IMR-90 (cell line): Measurements from ENCODE around the gene ZSCAN30. TPM values are rescaled to one million over a fixed set of nuclear protein-coding genes. Genes with fewer than 3 reads are reported as not detected.
A peak's percentile ranks its signal among the peaks of the same experiment; 100 is the strongest.

Experiments used
- ATAC-seq: fragments of 200-7000 bp; cut with Tn5 transposase; 2 replicates; pipeline ENCODE4 v1.9.1; 2020; ENCODE audit warnings: low read depth, mild to moderate bottlenecking, moderate library complexity
- BruUV-seq: library from RNA; stranded (reverse); fragments of 400-500 nt; replicated peaks from 2 replicates; lab custom pipeline; 2021; lab: Mats Ljungman, UMichigan
- CTCF ChIA-PET: fragments of 300-600 bp; formaldehyde crosslinking; extraction: SDS; loops from one replicate; lab custom pipeline; 2021; ENCODE audit warnings: antibody characterized with exemption; lab: Yijun Ruan, JAX
- POLR2A ChIA-PET: fragments of 300-600 bp; sonication (Branson Sonifier 250); formaldehyde crosslinking; loops from one replicate; lab custom pipeline; 2022; ENCODE audit warnings: antibody characterized with exemption; ENCODE audit not compliant: unreplicated experiment; lab: Charles Lee
- DNase-seq: peaks from one replicate; pipeline ENCODE4 v3.0.0; 2013
- H2AFZ ChIP-seq: replicated peaks from 2 replicates; pipeline ENCODE3; 2013; ENCODE audit warnings: low read length, mild to moderate bottlenecking; ENCODE audit not compliant: poor library complexity
- H2AK5ac ChIP-seq: 2 replicates; pipeline ENCODE4 v1.6.1; 2013; ENCODE audit warnings: low read depth, low read length, inconsistent platforms
- H2AK9ac ChIP-seq: replicated peaks from 2 replicates; pipeline ENCODE3; 2013; ENCODE audit warnings: mild to moderate bottlenecking, low read depth, low read length, moderate library complexity; ENCODE audit not compliant: poor library complexity
- H2BK120ac ChIP-seq: 2 replicates; pipeline ENCODE4 v1.6.1; 2013; ENCODE audit warnings: low read depth, low read length, inconsistent platforms
- H2BK15ac ChIP-seq: 3 replicates; pipeline ENCODE4 v1.6.1; 2013; ENCODE audit warnings: low read depth, low read length, inconsistent platforms
- H2BK20ac ChIP-seq: 2 replicates; pipeline ENCODE4 v1.6.1; 2013; ENCODE audit warnings: low read depth, mild to moderate bottlenecking, inconsistent platforms, low read length, moderate library complexity
- H2BK5ac ChIP-seq: 2 replicates; pipeline ENCODE4 v1.6.1; 2013; ENCODE audit warnings: mild to moderate bottlenecking, low read depth, low read length, inconsistent platforms; ENCODE audit not compliant: poor library complexity, severe bottlenecking
- H3K14ac ChIP-seq: replicated peaks from 2 replicates; pipeline ENCODE4 v1.6.1; 2013; ENCODE audit warnings: low read depth, low read length, inconsistent platforms
- H3K18ac ChIP-seq: 2 replicates; pipeline ENCODE4 v1.6.1; 2013; ENCODE audit warnings: low read depth, low read length, control low read depth
- H3K23ac ChIP-seq: 2 replicates; pipeline ENCODE4 v1.6.1; 2013; ENCODE audit warnings: low read depth, low read length, inconsistent platforms
- H3K27ac ChIP-seq: 2 replicates; pipeline ENCODE4 v1.5.1; 2013; ENCODE audit warnings: mild to moderate bottlenecking, control low read depth, low read length; ENCODE audit not compliant: insufficient read depth
- H3K27me3 ChIP-seq: 2 replicates; pipeline ENCODE4 v1.6.1; 2013; ENCODE audit warnings: low read length; ENCODE audit not compliant: control insufficient read depth, insufficient read depth
- H3K36me3 ChIP-seq: 2 replicates; pipeline ENCODE4 v1.6.1; 2013; ENCODE audit warnings: low read length, mixed read lengths; ENCODE audit not compliant: control insufficient read depth, insufficient read depth
- H3K4ac ChIP-seq: 2 replicates; pipeline ENCODE4 v1.6.1; 2013; ENCODE audit warnings: low read depth, low read length, inconsistent platforms
- H3K4me1 ChIP-seq: 2 replicates; pipeline ENCODE4 v1.6.1; 2013; ENCODE audit warnings: low read length, mixed read lengths; ENCODE audit not compliant: control insufficient read depth, insufficient read depth
- H3K4me2 ChIP-seq: 2 replicates; pipeline ENCODE4 v1.6.1; 2013; ENCODE audit warnings: low read depth, mild to moderate bottlenecking, control low read depth, low read length, moderate library complexity
- H3K4me3 ChIP-seq: 2 replicates; pipeline ENCODE4 v1.5.1; 2013; ENCODE audit warnings: low read depth, mild to moderate bottlenecking, control low read depth, low read length, moderate library complexity; ENCODE audit not compliant: insufficient read depth
- H3K56ac ChIP-seq: 2 replicates; pipeline ENCODE4 v1.6.1; 2013; ENCODE audit warnings: low read length, inconsistent platforms; ENCODE audit not compliant: insufficient read depth; ENCODE audit errors: extremely low read depth
- H3K79me1 ChIP-seq, 2 experiments: 2 replicates each; pipeline ENCODE4 v1.6.1; 2013; ENCODE audit warnings: low read length in 2 of 2, inconsistent platforms in 1 of 2, low read depth in 1 of 2
- H3K9ac ChIP-seq: 2 replicates; pipeline ENCODE4 v1.6.1; 2013; ENCODE audit warnings: low read depth, low read length, control low read depth
- H3K9me1 ChIP-seq: 2 replicates; pipeline ENCODE4 v1.6.1; 2013; ENCODE audit warnings: low read length, inconsistent platforms; ENCODE audit not compliant: insufficient read depth
- H3K9me3 ChIP-seq: 2 replicates; pipeline ENCODE4 v1.6.1; 2013; ENCODE audit warnings: low read length; ENCODE audit not compliant: control insufficient read depth, insufficient read depth
- H4K20me1 ChIP-seq: 2 replicates; pipeline ENCODE4 v1.6.1; 2013; ENCODE audit warnings: low read length, inconsistent platforms; ENCODE audit not compliant: insufficient read depth
- H4K5ac ChIP-seq: 2 replicates; pipeline ENCODE4 v1.6.1; 2013; ENCODE audit warnings: mild to moderate bottlenecking, low read depth, low read length, control low read depth
- H4K8ac ChIP-seq, 2 experiments: 2 replicates each; pipeline ENCODE4 v1.6.1; 2013; ENCODE audit warnings: low read depth in 2 of 2, low read length in 2 of 2, control low read depth in 1 of 2, inconsistent platforms in 1 of 2
- H4K91ac ChIP-seq: 2 replicates; pipeline ENCODE4 v1.6.1; 2013; ENCODE audit warnings: low read depth, low read length, inconsistent platforms; ENCODE audit not compliant: insufficient read depth
- BHLHE40 ChIP-seq: fragments of 150-350 bp; IDR thresholded peaks from 2 replicates; pipeline ENCODE4 v1.6.1; 2016; ENCODE audit warnings: mild to moderate bottlenecking, low read depth, low read length
- CEBPB ChIP-seq: IDR thresholded peaks from 2 replicates; pipeline ENCODE4 v1.6.1; 2012; ENCODE audit warnings: low read depth, low read length, improper control_type of control experiment
- CHD1 ChIP-seq: IDR thresholded peaks from 2 replicates; pipeline ENCODE4 v1.6.1; 2012; ENCODE audit warnings: low read depth, low read length, improper control_type of control experiment
- CTCF ChIP-seq: conservative IDR thresholded peaks from 2 replicates; pipeline ENCODE4 v1.5.1; 2012; ENCODE audit warnings: mild to moderate bottlenecking, low read depth, low read length, improper control_type of control experiment
- ELK1 ChIP-seq: fragments of 150-350 bp; IDR thresholded peaks from 2 replicates; pipeline ENCODE4 v1.6.1; 2016; ENCODE audit warnings: low read depth, mild to moderate bottlenecking, low read length, moderate library complexity, borderline replicate concordance
- FOS ChIP-seq: fragments of 150-350 bp; IDR thresholded peaks from 2 replicates; pipeline ENCODE4 v1.6.1; 2016; ENCODE audit warnings: low read depth, low read length
- MAFK ChIP-seq: IDR thresholded peaks from 2 replicates; pipeline ENCODE4 v1.6.1; 2012; ENCODE audit warnings: low read depth, low read length, improper control_type of control experiment
- MAZ ChIP-seq: IDR thresholded peaks from 2 replicates; pipeline ENCODE4 v1.6.1; 2012; ENCODE audit warnings: low read depth, mild to moderate bottlenecking, low read length, improper control_type of control experiment, moderate library complexity, borderline replicate concordance
- MXI1 ChIP-seq: IDR thresholded peaks from 2 replicates; pipeline ENCODE4 v1.6.1; 2012; ENCODE audit warnings: low read depth, mild to moderate bottlenecking, low read length, moderate library complexity, borderline replicate concordance
- POLR2A ChIP-seq: IDR thresholded peaks from 2 replicates; pipeline ENCODE4 v1.6.1; 2012; ENCODE audit warnings: mild to moderate bottlenecking, low read depth, low read length
- RAD21 ChIP-seq: IDR thresholded peaks from 2 replicates; pipeline ENCODE4 v1.6.1; 2012; ENCODE audit warnings: low read length, improper control_type of control experiment
- RCOR1 ChIP-seq: IDR thresholded peaks from 2 replicates; pipeline ENCODE4 v1.6.1; 2012; ENCODE audit warnings: mild to moderate bottlenecking, low read length, improper control_type of control experiment; ENCODE audit not compliant: insufficient replicate concordance
- RFX5 ChIP-seq: IDR thresholded peaks from 2 replicates; pipeline ENCODE4 v1.8.0; 2012; ENCODE audit warnings: low read depth, mild to moderate bottlenecking, low read length, moderate library complexity
- SMC3 ChIP-seq: fragments of 150-350 bp; IDR thresholded peaks from 2 replicates; pipeline ENCODE4 v1.6.1; 2016; ENCODE audit warnings: low read depth, mild to moderate bottlenecking, antibody characterized with exemption, low read length, moderate library complexity
- WGBS, 2 experiments: methylation state at CpG; one replicate each; pipeline versions ENCODE4 v1.1.5 to v1.1.7; 2013; ENCODE audit warnings: missing lambda C conversion rate in 2 of 2; ENCODE audit not compliant: insufficient read length in 1 of 2; ENCODE audit errors: extremely low coverage in 2 of 2; 5-methylcytosine and 5-hydroxymethylcytosine counted together
- dilution Hi-C: fragments of 300-500 bp; cut with HindIII; formaldehyde crosslinking; loops from one replicate; pipeline ENCODE4 v1.14.3; 2018; ENCODE audit warnings: low sequenced_read_pairs; ENCODE audit not compliant: unreplicated experiment
- in situ Hi-C: fragments of 300-500 bp; cut with MboI; formaldehyde crosslinking; loops from 3 replicates; pipeline ENCODE4 v1.14.3; 2019; ENCODE audit warnings: low sequenced_read_pairs, inconsistent platforms, mixed read lengths
- intact Hi-C: fragments of 100-400 bp; cut with micrococcal nuclease; formaldehyde crosslinking; loops from 2 replicates; pipeline ENCODE4 v1.10.0; 2022
- polyA plus RNA-seq, 3 experiments: library from polyadenylated mRNA; depleted of rRNA; stranded (reverse); fragments of >200 nt; gene quantifications; 2 replicates each; pipeline ENCODE4 v1.2.3, GENCODE V29; 2012; ENCODE audit warnings: low replicate concordance in 1 of 3
- total RNA-seq: library from RNA; depleted of rRNA; stranded (reverse); fragments of >200 nt; gene quantifications from 2 replicates; pipeline ENCODE4 v1.2.3, GENCODE V29; 2012
- TF ChIP-seq, protein P1 (sequence below): fragments of 150-350 bp; IDR thresholded peaks from 2 replicates; pipeline ENCODE4 v1.6.1; 2017; ENCODE audit warnings: mild to moderate bottlenecking, antibody characterized with exemption, low read length, low read depth

The ZSCAN30 gene
- total and polyA plus RNA-seq, 2 of the 4 experiments (the other 2 are of a cell fraction) = 9.9 to 17.7 TPM

- Histone ChIP-seq H3K4me1 (peaks cover 2% of the 10 kb centered on the region; the same call in 1 of the 2 replicates), H4K20me1 (no peaks in the 10 kb centered on the region), H3K79me1 (peaks cover 27 to 53% of the 10 kb centered on the region in 2 experiments), H3K4me2 (peak overlapping the region; percentile 81), H3K4ac (peak overlapping the region; percentile 75), H2BK20ac (no peak overlapping the region), H3K23ac (peak overlapping the region; percentile 73; the same call in 1 of the 2 replicates), H2AK5ac (peak overlapping the region; percentile 57), H4K5ac (peak overlapping the region; percentile 76; the same call in 1 of the 2 replicates), H4K8ac (peak overlapping the region; percentile 68 to 94), H3K14ac (peak overlapping the region; percentile 97), H2AFZ (peak overlapping the region; percentile 37), H3K36me3 (peaks cover 7% of the 10 kb centered on the region; the same call in 1 of the 2 replicates), H2BK120ac (peak overlapping the region; percentile 33; the same call in 1 of the 2 replicates), H3K9me1 (peaks cover 2% of the 10 kb centered on the region; the same call in 1 of the 2 replicates), H3K4me3 (peak overlapping the region; percentile 63), H3K9me3 (peaks cover 9% of the 10 kb centered on the region; the same call in 1 of the 2 replicates), H3K18ac (peak overlapping the region; percentile 79; the same call in 1 of the 2 replicates), H2BK15ac (peak overlapping the region; percentile 3; the same call in 1 of the 3 replicates), H3K27ac (peak overlapping the region; percentile 5), H4K91ac (peak overlapping the region; percentile 74), H2BK5ac (peak overlapping the region; percentile 80), H3K9ac (peak overlapping the region; percentile 72), H2AK9ac (peak overlapping the region; percentile 51), H3K27me3 (no peaks in the 10 kb centered on the region), H3K56ac (peak overlapping the region; percentile 64)
- DNase-seq (peak; percentile 9), ATAC-seq (no peak)
- BruUV-seq = no TSS peak
- dilution Hi-C loops = no loop called here
- CTCF ChIA-PET = no interaction called here
- TF ChIP-seq BHLHE40 = no peak
- TF ChIP-seq SMC3 = no peak
- TF ChIP-seq ELK1 = no peak
- TF ChIP-seq CHD1 = no peak
- no peak for TF ChIP-seq CEBPB
- TF ChIP-seq MAFK = no peak
- TF ChIP-seq FOS = no peak
- TF ChIP-seq RFX5 = no peak
- no peak for TF ChIP-seq POLR2A
- TF ChIP-seq MXI1 = no peak
- no peak for TF ChIP-seq MAZ
- TF ChIP-seq, protein P1, sequence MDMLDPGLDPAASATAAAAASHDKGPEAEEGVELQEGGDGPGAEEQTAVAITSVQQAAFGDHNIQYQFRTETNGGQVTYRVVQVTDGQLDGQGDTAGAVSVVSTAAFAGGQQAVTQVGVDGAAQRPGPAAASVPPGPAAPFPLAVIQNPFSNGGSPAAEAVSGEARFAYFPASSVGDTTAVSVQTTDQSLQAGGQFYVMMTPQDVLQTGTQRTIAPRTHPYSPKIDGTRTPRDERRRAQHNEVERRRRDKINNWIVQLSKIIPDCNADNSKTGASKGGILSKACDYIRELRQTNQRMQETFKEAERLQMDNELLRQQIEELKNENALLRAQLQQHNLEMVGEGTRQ = no peak
- no peak for TF ChIP-seq RAD21
- TF ChIP-seq CTCF = no peak
- no peak for TF ChIP-seq RCOR1
- WGBS, 2 experiments = 39% methylated on average over 2 of the region's 6 CpGs; no CpG with 5 or more reads in 1 of the 2 experiments
- in situ Hi-C loops = no loop called here
- POLR2A ChIA-PET = no interaction called here
- intact Hi-C loops = no loop called here
Observed at GRCh38 chr18:35289293-35289692, 736 bp downstream of the ZSCAN30 start.
